Measurements from ENCODE around the gene SPINK7. TPM values are rescaled to one million over a fixed set of nuclear protein-coding genes. Genes with fewer than 3 reads are reported as not detected.
A peak's percentile ranks its signal among the peaks of the same experiment; 100 is the strongest.
"Not testable (repeated sequence)": the region's sequence is repeated elsewhere in the genome, so short reads cannot be mapped to it uniquely, and the experiment has no call there.

SPINK7 gene
- total RNA-seq = not detected

GRCh38 chr5:148312153-148312552 is at the start of gene SPINK7:
TSS of gene SPINK7 (plus strand) at chr5:148312423. CDS start at chr5:148312484, 61 bp downstream.
- no peaks in the 10 kb centered on the region for H3K36me3 ChIP-seq (replicated peaks in 1 of 2; ENCODE audit: insufficient read depth in 1 of 2, low read depth in 2 of 2)
- H3K27ac ChIP-seq = no peak within 1 kb of the TSS
- no peak within 1 kb of the TSS for H3K4me3 ChIP-seq
- DNase-seq (no peak), ATAC-seq (no peak)
- 83 to 86% methylated on average over 3 of the region's 3 CpGs for WGBS, 2 donors
- TF ChIP-seq CTCF (IDR thresholded peaks at IDR 0.05) = no peak
- TF ChIP-seq POLR2A (IDR thresholded peaks at IDR 0.05) = no peak
- H3K9me3 ChIP-seq = no peaks in the 10 kb centered on the region
- no peaks in the 10 kb centered on the region for H3K4me1 ChIP-seq
- intact Hi-C loops (cut with DNase I) = no loop called here
- H3K27me3 ChIP-seq = no peaks in the 10 kb centered on the region

DNA sequence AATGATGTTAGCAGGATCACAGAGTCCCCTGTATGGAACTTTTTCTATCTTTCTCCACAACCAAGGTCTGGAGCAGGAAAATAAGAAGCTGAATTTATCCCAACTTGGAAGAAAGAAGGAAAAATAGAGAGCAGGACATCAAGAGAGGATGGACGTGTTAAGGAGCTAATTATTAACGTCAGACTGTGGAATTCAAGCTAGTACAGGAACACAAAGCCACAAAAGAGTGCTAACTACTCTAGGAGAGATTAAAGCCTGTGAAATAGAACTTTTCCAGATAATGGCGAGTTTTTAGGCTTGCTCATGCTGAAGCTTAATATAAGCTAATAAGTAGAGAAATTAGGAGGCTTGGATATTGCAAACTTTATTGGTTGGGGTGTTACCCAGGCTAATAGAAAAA is 44.3 kb upstream of the SPINK7 start:
- ATAC-seq = peak; percentile 52
- 28 to 31% methylated on average over 3 of the region's 3 CpGs for WGBS, 2 donors
- H3K27ac ChIP-seq = peak overlapping the region in 1 of 4 donors; percentile 56

DNA sequence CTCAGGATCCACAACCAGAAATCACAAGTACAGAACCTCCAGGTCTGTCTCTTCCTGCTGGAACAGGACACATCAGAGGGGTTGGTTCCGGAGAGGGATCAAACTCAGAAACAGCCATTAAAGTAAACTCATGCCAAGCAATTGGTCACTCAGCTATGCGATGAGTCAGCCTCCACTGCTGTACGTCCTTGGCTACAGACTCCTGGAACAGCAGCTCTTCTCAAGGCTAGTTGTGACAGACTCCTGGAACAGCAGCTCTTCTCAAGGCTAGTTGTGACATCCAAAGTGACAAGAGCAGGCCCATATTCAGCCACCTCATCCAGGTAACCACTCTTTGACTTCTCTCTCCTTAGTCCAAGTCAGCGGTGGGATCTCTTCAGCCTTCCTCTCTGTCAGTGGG is 43.7 kb upstream of the SPINK7 start, which contains the start of gene SPINK13:
TSS of gene SPINK13 (plus strand) at position 229 of the 400 bp plus-strand sequence. CDS start 1,279 bp downstream, outside the sequence.
- peak; percentile 17 to 63 (median 39) for DNase-seq
- TF ChIP-seq POLR2A (IDR thresholded peaks at IDR 0.05) (no peak), CTCF (IDR thresholded peaks at IDR 0.05) (no peak)

More for the DNA sequence above, 44.3 kb upstream of the SPINK7 start:
- no peak for DNase-seq
- intact Hi-C loops (cut with DNase I) = no loop called here
- Histone ChIP-seq H3K4me3 (no peak overlapping the region), H3K27me3 (no peaks in the 10 kb centered on the region), H3K36me3 (replicated peaks in 1 of 2; ENCODE audit: insufficient read depth in 1 of 2, low read depth in 2 of 2) (no peaks in the 10 kb centered on the region), H3K9me3 (no peaks in the 10 kb centered on the region), H3K4me1 (peaks cover 3% of the 10 kb centered on the region)
- TF ChIP-seq POLR2A (IDR thresholded peaks at IDR 0.05) = no peak
- TF ChIP-seq CTCF (IDR thresholded peaks at IDR 0.05) = no peak

GRCh38 chr5:148275129-148275528 is 37.1 kb upstream of the SPINK7 start:
- intact Hi-C loops (cut with DNase I); H3K27me3 ChIP-seq; H3K36me3 ChIP-seq (replicated peaks in 1 of 2; ENCODE audit: insufficient read depth in 1 of 2, low read depth in 2 of 2); DNase-seq; H3K27ac ChIP-seq; ATAC-seq; H3K4me3 ChIP-seq; H3K4me1 ChIP-seq: not testable (repeated sequence)
- peaks cover 0 to 13% (median 0%) of the 10 kb centered on the region in 3 donors for H3K9me3 ChIP-seq
- WGBS, 2 donors = 90 to 96% methylated on average over 2 of the region's 2 CpGs

More for the DNA sequence above, 43.7 kb upstream of the SPINK7 start, which contains the start of gene SPINK13:
- ATAC-seq = peak; percentile 88
- intact Hi-C loops (cut with DNase I) = no loop called here
- Histone ChIP-seq H3K9me3 (no peaks in the 10 kb centered on the region), H3K27ac (peak within 1 kb of the TSS in 1 of 4 donors; percentile 56), H3K36me3 (replicated peaks in 1 of 2; ENCODE audit: insufficient read depth in 1 of 2, low read depth in 2 of 2) (no peaks in the 10 kb centered on the region), H3K27me3 (no peaks in the 10 kb centered on the region), H3K4me1 (peaks cover 3% of the 10 kb centered on the region), H3K4me3 (no peak within 1 kb of the TSS)
- 58 to 61% methylated on average over 3 to 4 of the region's 4 CpGs for WGBS, 2 donors

DNA sequence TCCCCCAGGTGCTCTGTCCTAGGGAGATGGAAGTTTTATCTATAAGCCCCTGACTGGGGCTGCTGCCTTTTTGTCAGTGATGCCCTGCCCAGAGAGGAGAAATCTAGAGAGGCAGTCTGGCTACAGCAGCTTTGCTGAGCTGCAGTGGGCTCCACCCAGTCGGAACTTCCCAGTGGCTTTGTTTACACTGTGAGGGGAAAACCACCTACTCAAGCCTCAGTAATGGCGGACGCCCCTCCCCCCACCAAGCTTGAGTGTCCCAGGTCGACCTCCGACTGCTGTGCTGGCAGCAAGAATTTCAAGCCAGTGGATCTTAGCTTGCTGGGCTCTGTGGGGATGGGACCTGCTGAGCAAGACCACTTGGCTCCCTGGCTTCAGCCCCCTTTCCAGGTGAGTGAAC is 31.3 kb upstream of the SPINK7 start:
- H3K27me3 ChIP-seq; H3K36me3 ChIP-seq (replicated peaks in 1 of 2; ENCODE audit: insufficient read depth in 1 of 2, low read depth in 2 of 2); H3K27ac ChIP-seq; intact Hi-C loops (cut with DNase I); H3K4me1 ChIP-seq; H3K4me3 ChIP-seq; ATAC-seq: not testable (repeated sequence)
- peak in 1 of 4 donors; percentile 2 for DNase-seq
- peaks cover 0 to 15% (median 0%) of the 10 kb centered on the region in 3 donors for H3K9me3 ChIP-seq
- WGBS, 2 donors = 25 to 27% methylated on average over 2 to 5 of the region's 5 CpGs

DNA sequence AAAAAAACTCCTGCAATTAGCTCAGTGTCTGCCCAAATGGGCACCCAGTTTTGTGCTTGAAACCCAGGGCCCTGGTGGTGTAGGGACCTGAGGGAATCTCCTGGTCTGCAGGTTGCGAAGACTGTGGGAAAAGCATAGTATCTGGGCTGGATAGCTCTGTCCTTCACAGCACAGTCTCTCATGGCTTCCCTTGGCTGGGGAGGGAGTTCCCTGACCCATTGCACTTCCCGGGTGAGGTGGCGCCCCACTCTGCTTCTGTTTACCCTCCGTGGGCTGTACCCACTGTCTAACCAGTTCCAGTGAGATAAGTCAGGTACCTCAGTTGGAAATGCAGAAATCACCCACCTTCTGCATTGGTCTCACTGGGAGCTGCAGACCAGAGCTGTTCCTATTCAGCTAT is 30.9 kb upstream of the SPINK7 start:
- intact Hi-C loops (cut with DNase I); H3K36me3 ChIP-seq (replicated peaks in 1 of 2; ENCODE audit: insufficient read depth in 1 of 2, low read depth in 2 of 2); H3K27ac ChIP-seq; DNase-seq; H3K4me3 ChIP-seq; H3K27me3 ChIP-seq; ATAC-seq; H3K4me1 ChIP-seq: not testable (repeated sequence)
- WGBS, 2 donors = 79 to 93% methylated on average over 4 of the region's 4 CpGs
- peaks cover 0 to 15% (median 0%) of the 10 kb centered on the region in 3 donors for H3K9me3 ChIP-seq

All from body of pancreas (tissue), 4 donors.